IPS DF 19.7 (cell line): Measurements from ENCODE around the gene CCDC47.
"Not testable (repeated sequence)": the region's sequence is repeated elsewhere in the genome, so short reads cannot be mapped to it uniquely, and the experiment has no call there.

Experiments
- DNase-seq: peaks from one replicate; pipeline ENCODE4 v3.0.0-alpha.2; 2013; ENCODE audit warnings: low read depth, low spot score

CCDC47 gene

GRCh38 chr17:63722403-63722802 lies 51.0 kb downstream of the CCDC47 start:
- no peak for DNase-seq

GRCh38 chr17:63720194-63720593 lies 53.2 kb downstream of the CCDC47 start:
- DNase-seq: not testable (repeated sequence)

GRCh38 chr17:63718988-63719387 lies 54.4 kb downstream of the CCDC47 start:
- DNase-seq: no peak

- no peak for DNase-seq
These were observed 57.0 kb downstream of the CCDC47 start for GRCh38 chr17:63716426-63716825.

- DNase-seq: no peak
These were observed 58.7 kb downstream of the CCDC47 start for GRCh38 chr17:63714550-63715277.

- no peak for DNase-seq
These were observed 64.3 kb downstream of the CCDC47 start for GRCh38 chr17:63709110-63709509.

- no peak for DNase-seq
These were observed 66.2 kb downstream of the CCDC47 start for GRCh38 chr17:63707151-63707550.

- no peak for DNase-seq
These were observed 66.9 kb downstream of the CCDC47 start for GRCh38 chr17:63706336-63707082.

- no peak for DNase-seq
These were observed 67.7 kb downstream of the CCDC47 start for GRCh38 chr17:63705657-63706056.

- DNase-seq: no peak
These were observed 68.6 kb downstream of the CCDC47 start for GRCh38 chr17:63704836-63705235.

GRCh38 chr17:63704259-63704576 lies 69.2 kb downstream of the CCDC47 start:
- no peak for DNase-seq

- DNase-seq: no peak
These were observed 69.7 kb downstream of the CCDC47 start for GRCh38 chr17:63703556-63704258.

GRCh38 chr17:63703029-63703428 lies 70.4 kb downstream of the CCDC47 start:
- no peak for DNase-seq

- DNase-seq: no peak
These were observed 70.7 kb downstream of the CCDC47 start for GRCh38 chr17:63702721-63703015.

GRCh38 chr17:63701868-63702720 lies 71.3 kb downstream of the CCDC47 start:
- DNase-seq: no peak

- no peak for DNase-seq
These were observed 72.0 kb downstream of the CCDC47 start for GRCh38 chr17:63701456-63701820.

- no peak for DNase-seq
These were observed 72.6 kb downstream of the CCDC47 start for GRCh38 chr17:63700528-63701455.

- no peak for DNase-seq
These were observed 73.5 kb downstream of the CCDC47 start, which contains the start of gene LIMD2 for GRCh38 chr17:63699638-63700527. Gene LIMD2, minus strand, starts transcription at chr17:63700125. Its CDS starts 827 bp downstream, at chr17:63699298.

GRCh38 chr17:63698886-63699637 lies 74.3 kb downstream of the CCDC47 start:
- DNase-seq: no peak
